GM18507 (cell line): ENCODE data around the gene STX2.
"Not testable (repeated sequence)": the region's sequence is repeated elsewhere in the genome, so short reads cannot be mapped to it uniquely, and the experiment has no call there.

Source experiments
- DNase-seq: peaks from one replicate; pipeline ENCODE4 v3.0.0; 2011; ENCODE audit warnings: low read depth; ENCODE audit not compliant: insufficient read length; ENCODE audit errors: extremely low spot score
- FAIRE-seq: peaks from 2 replicates; lab custom pipeline; 2011; peaks lifted over from hg19 to GRCh38; lab: Jason Lieb, UNC

Gene STX2

GRCh38 chr12:130809791-130810190 is 29.3 kb downstream of the STX2 start:
- FAIRE-seq, result no peak
- no peak for DNase-seq

- DNase-seq, result no peak
- no peak for FAIRE-seq
Observed at GRCh38 chr12:130807309-130807708, 31.7 kb downstream of the STX2 start.

GRCh38 chr12:130806574-130806973 is 32.5 kb downstream of the STX2 start:
- DNase-seq (no peak), FAIRE-seq (no peak)

GRCh38 chr12:130805635-130806034 is 33.4 kb downstream of the STX2 start:
- no peak for DNase-seq
- FAIRE-seq, result no peak

GRCh38 chr12:130804216-130804615 is 34.8 kb downstream of the STX2 start:
- DNase-seq, result no peak
- no peak for FAIRE-seq

GRCh38 chr12:130803702-130804101 is 35.3 kb downstream of the STX2 start:
- DNase-seq (no peak), FAIRE-seq (no peak)

- FAIRE-seq (no peak), DNase-seq (no peak)
Observed at GRCh38 chr12:130800312-130800711, 38.7 kb downstream of the STX2 start.

GRCh38 chr12:130799051-130799450 is 40.0 kb downstream of the STX2 start:
- no peak for FAIRE-seq
- no peak for DNase-seq

- FAIRE-seq, result peak; percentile 80
- peak; percentile 17 for DNase-seq
Observed at GRCh38 chr12:130796985-130797686, 41.9 kb downstream of the STX2 start.

- no peak for FAIRE-seq
Observed at GRCh38 chr12:130795906-130796305, 43.1 kb downstream of the STX2 start.

GRCh38 chr12:130793554-130793849 is 45.5 kb downstream of the STX2 start:
- FAIRE-seq (no peak), DNase-seq (no peak)

More at GRCh38 chr12:130795906-130796305, 43.1 kb downstream of the STX2 start:
- no peak for DNase-seq

GRCh38 chr12:130792821-130793553 is 46.1 kb downstream of the STX2 start:
- FAIRE-seq (no peak), DNase-seq (no peak)

GRCh38 chr12:130791629-130792028 is 47.4 kb downstream of the STX2 start:
- no peak for FAIRE-seq

GRCh38 chr12:130788515-130788914 is 50.5 kb downstream of the STX2 start:
- FAIRE-seq (no peak), DNase-seq (no peak)

More at GRCh38 chr12:130791629-130792028, 47.4 kb downstream of the STX2 start:
- DNase-seq, result no peak

GRCh38 chr12:130787445-130788410 is 51.3 kb downstream of the STX2 start:
- DNase-seq, result no peak
- no peak for FAIRE-seq

- FAIRE-seq (no peak), DNase-seq (no peak)
Observed at GRCh38 chr12:130787041-130787440, 52.0 kb downstream of the STX2 start.

GRCh38 chr12:130783110-130783715 is 55.8 kb downstream of the STX2 start:
- no peak for DNase-seq
- FAIRE-seq, result no peak

- FAIRE-seq, DNase-seq: not testable (repeated sequence)
Observed at GRCh38 chr12:130782245-130782644, 56.8 kb downstream of the STX2 start.

GRCh38 chr12:130780880-130781575 is 58.0 kb downstream of the STX2 start:
- FAIRE-seq, result no peak
- no peak for DNase-seq
